ENCODE results near the gene NPM3.

GRCh38 chr10:101770331-101771215 is 12.7 kb downstream of the NPM3 start:
- TF ChIP-seq CTCF (IDR thresholded peaks at IDR 0.05): no peak
- no peak for TF ChIP-seq POLR2A (IDR thresholded peaks at IDR 0.05)
- TF ChIP-seq EP300 (IDR thresholded peaks at IDR 0.05): no peak

Data from sigmoid colon (tissue), 4 donors.